Measurements from ENCODE around the gene SGTA.

- TF ChIP-seq, protein P1, sequence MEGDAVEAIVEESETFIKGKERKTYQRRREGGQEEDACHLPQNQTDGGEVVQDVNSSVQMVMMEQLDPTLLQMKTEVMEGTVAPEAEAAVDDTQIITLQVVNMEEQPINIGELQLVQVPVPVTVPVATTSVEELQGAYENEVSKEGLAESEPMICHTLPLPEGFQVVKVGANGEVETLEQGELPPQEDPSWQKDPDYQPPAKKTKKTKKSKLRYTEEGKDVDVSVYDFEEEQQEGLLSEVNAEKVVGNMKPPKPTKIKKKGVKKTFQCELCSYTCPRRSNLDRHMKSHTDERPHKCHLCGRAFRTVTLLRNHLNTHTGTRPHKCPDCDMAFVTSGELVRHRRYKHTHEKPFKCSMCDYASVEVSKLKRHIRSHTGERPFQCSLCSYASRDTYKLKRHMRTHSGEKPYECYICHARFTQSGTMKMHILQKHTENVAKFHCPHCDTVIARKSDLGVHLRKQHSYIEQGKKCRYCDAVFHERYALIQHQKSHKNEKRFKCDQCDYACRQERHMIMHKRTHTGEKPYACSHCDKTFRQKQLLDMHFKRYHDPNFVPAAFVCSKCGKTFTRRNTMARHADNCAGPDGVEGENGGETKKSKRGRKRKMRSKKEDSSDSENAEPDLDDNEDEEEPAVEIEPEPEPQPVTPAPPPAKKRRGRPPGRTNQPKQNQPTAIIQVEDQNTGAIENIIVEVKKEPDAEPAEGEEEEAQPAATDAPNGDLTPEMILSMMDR (IDR thresholded peaks at IDR 0.05; ENCODE audit: insufficient read depth, low read length): no peak
- TF ChIP-seq POLR2AphosphoS5 (IDR thresholded peaks at IDR 0.05; ENCODE audit: low read depth) (no peak), GABPA (IDR thresholded peaks at IDR 0.05; ENCODE audit: low read depth) (no peak), SPI1 (IDR thresholded peaks at IDR 0.05; ENCODE audit: borderline replicate concordance, low read depth) (peak; percentile 47; the same call in 1 of the 2 replicates)
- TF ChIP-seq, protein P2, sequence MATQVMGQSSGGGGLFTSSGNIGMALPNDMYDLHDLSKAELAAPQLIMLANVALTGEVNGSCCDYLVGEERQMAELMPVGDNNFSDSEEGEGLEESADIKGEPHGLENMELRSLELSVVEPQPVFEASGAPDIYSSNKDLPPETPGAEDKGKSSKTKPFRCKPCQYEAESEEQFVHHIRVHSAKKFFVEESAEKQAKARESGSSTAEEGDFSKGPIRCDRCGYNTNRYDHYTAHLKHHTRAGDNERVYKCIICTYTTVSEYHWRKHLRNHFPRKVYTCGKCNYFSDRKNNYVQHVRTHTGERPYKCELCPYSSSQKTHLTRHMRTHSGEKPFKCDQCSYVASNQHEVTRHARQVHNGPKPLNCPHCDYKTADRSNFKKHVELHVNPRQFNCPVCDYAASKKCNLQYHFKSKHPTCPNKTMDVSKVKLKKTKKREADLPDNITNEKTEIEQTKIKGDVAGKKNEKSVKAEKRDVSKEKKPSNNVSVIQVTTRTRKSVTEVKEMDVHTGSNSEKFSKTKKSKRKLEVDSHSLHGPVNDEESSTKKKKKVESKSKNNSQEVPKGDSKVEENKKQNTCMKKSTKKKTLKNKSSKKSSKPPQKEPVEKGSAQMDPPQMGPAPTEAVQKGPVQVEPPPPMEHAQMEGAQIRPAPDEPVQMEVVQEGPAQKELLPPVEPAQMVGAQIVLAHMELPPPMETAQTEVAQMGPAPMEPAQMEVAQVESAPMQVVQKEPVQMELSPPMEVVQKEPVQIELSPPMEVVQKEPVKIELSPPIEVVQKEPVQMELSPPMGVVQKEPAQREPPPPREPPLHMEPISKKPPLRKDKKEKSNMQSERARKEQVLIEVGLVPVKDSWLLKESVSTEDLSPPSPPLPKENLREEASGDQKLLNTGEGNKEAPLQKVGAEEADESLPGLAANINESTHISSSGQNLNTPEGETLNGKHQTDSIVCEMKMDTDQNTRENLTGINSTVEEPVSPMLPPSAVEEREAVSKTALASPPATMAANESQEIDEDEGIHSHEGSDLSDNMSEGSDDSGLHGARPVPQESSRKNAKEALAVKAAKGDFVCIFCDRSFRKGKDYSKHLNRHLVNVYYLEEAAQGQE (IDR thresholded peaks at IDR 0.05; ENCODE audit: insufficient replicate concordance, low read depth): no peak
Observed at GRCh38 chr19:2711172-2711874, 71.8 kb downstream of the SGTA start.
